Measurements from ENCODE around the gene DPP9. TPM values are rescaled to one million over a fixed set of nuclear protein-coding genes. Genes with fewer than 3 reads are reported as not detected.

The DPP9 gene
- total RNA-seq, 1 experiment from 2014 or later, result 46.4 TPM

GRCh38 chr19:4702764-4703163, 20.9 kb downstream of the DPP9 start:
- Histone ChIP-seq H3K18ac (ENCODE audit: insufficient read length, low read depth, low read length) (no peak overlapping the region), H4K20me1 (ENCODE audit: control insufficient read depth, insufficient read depth, insufficient read length) (no peaks in the 10 kb centered on the region), H3K14ac (ENCODE audit: insufficient read depth, low read length) (no peak overlapping the region), H2AFZ (ENCODE audit: low read length) (no peak overlapping the region), H4K8ac (replicated peaks; ENCODE audit: insufficient read length, low read depth, low read length) (no peak overlapping the region), H3K79me1 (ENCODE audit: insufficient read depth, low read depth, low read length, poor library complexity, severe bottlenecking) (no peaks in the 10 kb centered on the region), H3K27me3 (ENCODE audit: insufficient read depth, low read length) (no peaks in the 10 kb centered on the region), H2BK5ac (ENCODE audit: insufficient read length, low read length) (no peak overlapping the region), H2BK15ac (ENCODE audit: low read depth, low read length) (no peak overlapping the region), H3K56ac (ENCODE audit: insufficient read length, low read depth, low read length) (no peak overlapping the region), H3K79me2 (ENCODE audit: insufficient read depth, low read length) (no peaks in the 10 kb centered on the region), H3K23me2 (ENCODE audit: insufficient read length, low read depth, low read length, poor library complexity, severe bottlenecking) (no peaks in the 10 kb centered on the region), H3K9me3 (ENCODE audit: control insufficient read depth, low read depth, low read length) (no peaks in the 10 kb centered on the region), H2BK12ac (ENCODE audit: insufficient read length, low read depth, low read length) (no peak overlapping the region), H4K91ac (ENCODE audit: insufficient read length, low read depth, low read length) (no peak overlapping the region), H3K23ac (ENCODE audit: insufficient read length, low read depth, low read length) (no peak overlapping the region), H3T11ph (ENCODE audit: low read length) (no peak overlapping the region), H2AK5ac (ENCODE audit: insufficient read length, low read length) (no peak overlapping the region), H3K4ac (ENCODE audit: low read depth, low read length) (no peak overlapping the region), H4K5ac (ENCODE audit: insufficient read length, low read depth, low read length) (no peak overlapping the region), H3K4me1 (ENCODE audit: insufficient read depth, low read length) (no peaks in the 10 kb centered on the region), H3K9ac (ENCODE audit: extremely low read depth, insufficient read length, low read length) (no peak overlapping the region), H3K27ac (ENCODE audit: insufficient read length, low read depth, low read length) (no peak overlapping the region), H2BK120ac (ENCODE audit: low read depth, low read length, poor library complexity, severe bottlenecking) (no peak overlapping the region), H2BK20ac (ENCODE audit: low read depth, low read length, poor library complexity, severe bottlenecking) (no peak overlapping the region), H3K4me2 (ENCODE audit: insufficient read depth, insufficient read length, low read length) (no peak overlapping the region)
- Mint-ChIP-seq H3K9me3 (no peaks in the 10 kb centered on the region), H3K4me1 (no peaks in the 10 kb centered on the region), H3K27ac (no peak overlapping the region; a peak in 1 of 7 replicates), H3K36me3 (ENCODE audit: insufficient read depth in 1 of 3, low read depth in 3 of 3) (peaks cover 21 to 57% (median 47%) of the 10 kb centered on the region in 3 experiments; a peak in 6 of 7 replicates), H3K4me3 (no peak overlapping the region), H3K27me3 (ENCODE audit: low read depth) (no peaks in the 10 kb centered on the region)
- WGBS (ENCODE audit: extremely low coverage, insufficient read length, low lambda C conversion rate), result no CpG with 5 or more reads among the region's 11 CpGs
- TF ChIP-seq CTCF (conservative IDR thresholded peaks at IDR 0.05), result no peak
- DNase-seq, result no peak
